ENCODE results near the gene SEPTIN8.

SEPTIN8 gene

GRCh38 chr5:132779961-132780360 is 2.9 kb upstream of the SEPTIN8 start:
- no peak for DNase-seq

DNA sequence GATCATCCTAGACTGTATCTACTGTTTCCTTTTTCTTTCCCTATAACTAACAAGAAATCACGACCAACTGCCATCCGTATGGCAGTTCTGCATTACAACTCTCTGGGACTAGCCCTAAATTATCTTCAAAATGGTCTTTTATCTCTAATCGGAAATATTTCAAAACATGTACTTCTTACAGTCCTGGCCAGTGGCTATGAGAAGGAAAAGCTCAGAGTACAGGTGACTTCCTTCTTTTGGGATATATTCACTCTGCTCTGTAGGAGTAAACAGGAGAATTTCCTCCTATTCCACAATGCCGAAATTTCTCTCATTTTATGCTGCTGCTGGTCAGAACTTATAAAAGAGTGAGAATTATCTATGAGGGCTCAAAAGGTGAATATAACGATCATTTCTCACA is 1.8 kb upstream of the SEPTIN8 start:
- DNase-seq: no peak

GRCh38 chr5:132778129-132778528 is 1.1 kb upstream of the SEPTIN8 start:
- DNase-seq: no peak

DNA sequence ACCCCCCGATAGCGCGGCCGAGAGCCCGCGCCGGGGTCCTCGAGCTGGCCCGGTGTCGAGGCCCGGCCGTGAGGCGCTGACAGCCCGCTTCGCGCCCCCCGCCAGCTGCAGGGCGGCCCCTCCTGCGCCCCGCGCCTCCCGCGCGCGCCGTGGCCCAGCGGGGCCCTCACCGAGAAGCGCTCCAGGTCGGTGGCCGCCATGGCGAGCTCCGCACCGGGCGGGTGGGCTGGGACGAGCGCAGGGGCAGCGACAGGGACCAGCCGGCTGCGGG is 166 bp downstream of the SEPTIN8 start:
- no peak for DNase-seq

- DNase-seq: peak; percentile 62
Observed at GRCh38 chr5:132776131-132776937, 705 bp downstream of the SEPTIN8 start.

GRCh38 chr5:132775476-132775961 is 1.5 kb downstream of the SEPTIN8 start:
- no peak for DNase-seq

DNA sequence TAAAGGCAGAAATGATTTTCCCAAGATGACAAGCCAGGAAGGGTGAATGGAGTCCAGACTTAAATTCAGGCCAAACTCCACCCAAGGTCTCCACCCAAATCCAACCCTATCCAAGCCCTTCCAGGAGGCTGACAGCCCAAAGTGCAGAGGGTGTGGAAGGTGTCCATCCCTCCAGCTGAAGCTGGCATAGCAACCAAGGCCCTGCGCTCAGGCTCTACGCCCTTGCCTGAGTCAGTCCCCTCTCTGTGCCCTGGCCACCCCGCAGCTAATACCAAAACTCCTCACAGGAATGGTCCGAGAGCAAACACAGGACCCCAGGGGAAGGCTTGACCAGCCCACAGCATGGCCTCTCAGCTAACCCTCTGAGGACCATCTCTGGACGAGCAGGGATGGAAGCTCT is 2.1 kb downstream of the SEPTIN8 start:
- no peak for DNase-seq

GRCh38 chr5:132774406-132774805 is 2.6 kb downstream of the SEPTIN8 start:
- DNase-seq: no peak

GRCh38 chr5:132773601-132774355 is 3.3 kb downstream of the SEPTIN8 start:
- DNase-seq: no peak

- DNase-seq: no peak
Observed at GRCh38 chr5:132773114-132773513, 3.9 kb downstream of the SEPTIN8 start.

GRCh38 chr5:132772291-132773070 is 4.6 kb downstream of the SEPTIN8 start:
- DNase-seq: no peak

DNA sequence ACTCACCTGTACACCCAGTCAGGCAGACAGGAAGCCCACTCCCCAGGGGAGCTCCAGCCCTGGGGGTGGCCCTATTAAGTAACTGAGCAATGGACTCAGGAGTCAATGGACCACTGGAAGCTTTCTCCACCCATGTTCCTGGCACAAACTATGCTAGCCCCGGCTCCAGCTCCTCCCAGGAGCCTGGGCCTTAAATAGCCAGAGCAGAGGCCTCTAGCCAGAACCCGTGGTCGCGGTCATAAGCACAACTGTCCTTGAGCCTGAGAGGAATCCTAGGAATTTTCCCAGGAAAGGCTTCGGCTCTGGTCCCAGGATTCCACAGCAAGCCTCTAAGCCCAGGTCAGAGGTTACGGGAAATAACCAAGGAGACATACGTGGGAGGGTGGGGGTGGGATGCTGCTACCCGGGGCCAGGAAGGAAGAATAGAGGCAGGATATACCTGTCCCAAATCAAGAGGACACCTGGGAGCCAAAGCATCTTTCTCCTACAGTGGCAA is 5.5 kb downstream of the SEPTIN8 start:
- no peak for DNase-seq

GRCh38 chr5:132770476-132771159 is 6.4 kb downstream of the SEPTIN8 start:
- no peak for DNase-seq

DNA sequence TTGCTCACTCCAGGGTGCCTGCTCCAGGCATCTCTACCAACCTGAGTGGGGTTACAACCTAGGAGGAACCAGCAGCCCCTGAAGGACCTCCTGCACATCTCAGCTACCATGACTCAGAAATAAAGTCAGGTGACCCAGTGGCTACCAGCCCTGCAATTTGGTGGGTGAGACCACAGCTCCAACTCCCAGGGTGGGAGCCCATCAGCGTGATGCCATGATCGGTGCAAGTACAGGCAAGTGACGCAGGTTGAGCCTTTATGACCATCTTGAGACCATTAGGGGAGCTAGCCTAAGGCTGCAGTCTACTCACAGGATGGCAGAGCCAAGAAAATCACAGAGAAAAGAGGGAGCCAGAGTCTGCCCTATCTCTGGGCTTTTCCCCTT is 8.6 kb downstream of the SEPTIN8 start:
- DNase-seq: no peak

- no peak for DNase-seq
Observed at GRCh38 chr5:132767150-132767549, 9.9 kb downstream of the SEPTIN8 start.

- no peak for DNase-seq
Observed at GRCh38 chr5:132766806-132767055, 10.3 kb downstream of the SEPTIN8 start.

- DNase-seq: no peak
Observed at GRCh38 chr5:132766020-132766805, 10.8 kb downstream of the SEPTIN8 start.

- DNase-seq: no peak
Observed at GRCh38 chr5:132765311-132766019, 11.6 kb downstream of the SEPTIN8 start.

DNA sequence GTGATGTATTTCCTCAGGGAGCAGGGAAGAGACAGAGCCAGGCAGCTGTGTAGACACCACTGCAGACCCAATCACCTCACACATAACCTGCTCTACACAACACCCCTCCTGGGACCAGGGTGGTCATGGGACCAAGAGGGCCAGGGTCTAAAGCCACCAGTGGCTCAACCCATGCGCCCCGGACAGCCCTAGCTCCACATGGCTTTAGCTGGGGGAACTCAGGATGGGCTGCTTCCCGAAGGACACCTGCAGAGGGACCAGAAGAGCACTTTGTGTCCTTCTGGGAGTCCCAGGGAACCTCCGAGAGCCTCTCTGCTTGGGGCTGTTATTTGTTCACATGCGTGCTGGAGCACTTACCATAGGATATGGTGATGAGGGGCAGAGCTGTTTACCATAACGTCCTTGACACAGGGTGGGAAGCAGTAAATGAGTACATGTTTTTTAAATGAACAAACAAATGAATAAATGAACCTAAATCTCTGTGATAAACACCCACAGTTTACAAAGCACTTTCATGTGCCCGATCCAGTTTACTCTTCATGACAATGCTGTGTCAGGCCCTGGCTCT is 12.3 kb downstream of the SEPTIN8 start:
- DNase-seq: no peak

DNA sequence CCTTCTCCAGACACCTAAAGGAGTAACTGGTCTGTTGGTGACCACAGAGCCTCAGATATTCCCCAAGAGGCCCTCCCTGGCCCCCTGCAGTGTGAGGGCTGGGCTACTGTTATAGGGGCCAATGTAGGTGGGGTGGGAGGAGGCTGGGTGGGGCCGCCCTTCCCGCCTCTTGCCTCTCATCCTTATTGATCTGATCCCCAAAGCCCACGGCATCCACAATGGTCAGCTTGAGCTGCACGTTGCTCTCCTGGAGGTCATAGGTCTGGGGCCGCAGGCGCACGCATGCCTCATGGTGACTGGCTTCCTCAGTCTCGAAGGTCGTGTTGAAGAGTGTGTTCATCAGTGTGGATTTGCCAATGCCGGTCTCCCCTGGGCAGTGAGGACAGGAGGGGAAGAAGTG is 13.0 kb downstream of the SEPTIN8 start:
- no peak for DNase-seq
